H7 (cell line): Measurements from ENCODE around the gene PRR22. TPM values are rescaled to one million over a fixed set of nuclear protein-coding genes. Genes with fewer than 3 reads are reported as not detected.

Source experiments
- DNase-seq: peaks from one replicate; pipeline ENCODE4 v3.0.0; 2012
- H3K27me3 ChIP-seq: 2 replicates; pipeline ENCODE4 v1.6.0; 2011; ENCODE audit warnings: mild to moderate bottlenecking, low read length; ENCODE audit not compliant: control insufficient read depth, insufficient read depth
- H3K36me3 ChIP-seq: replicated peaks from 2 replicates; pipeline ENCODE4 v1.5.1; 2011; ENCODE audit warnings: low read length; ENCODE audit not compliant: control insufficient read depth, insufficient read depth
- H3K4me3 ChIP-seq: 2 replicates; pipeline ENCODE4 v1.5.1; 2011; ENCODE audit warnings: low read depth, mild to moderate bottlenecking, control low read depth, low read length, moderate library complexity; ENCODE audit not compliant: insufficient read depth
- total RNA-seq: library from RNA; depleted of rRNA; stranded (reverse); fragments of >200 nt; shearing (Covaris generic); gene quantifications from 2 replicates; pipeline ENCODE4 v1.2.3, GENCODE V29; 2014

The PRR22 gene
- total RNA-seq, 1 experiment from 2014 or later, result 2.2 TPM

- Histone ChIP-seq H3K27me3 (no peaks in the 10 kb centered on the region), H3K4me3 (no peak overlapping the region), H3K36me3 (no peaks in the 10 kb centered on the region)
- DNase-seq, result no peak
Measured at GRCh38 chr19:5822181-5822844, 37.8 kb upstream of the PRR22 start.

DNA sequence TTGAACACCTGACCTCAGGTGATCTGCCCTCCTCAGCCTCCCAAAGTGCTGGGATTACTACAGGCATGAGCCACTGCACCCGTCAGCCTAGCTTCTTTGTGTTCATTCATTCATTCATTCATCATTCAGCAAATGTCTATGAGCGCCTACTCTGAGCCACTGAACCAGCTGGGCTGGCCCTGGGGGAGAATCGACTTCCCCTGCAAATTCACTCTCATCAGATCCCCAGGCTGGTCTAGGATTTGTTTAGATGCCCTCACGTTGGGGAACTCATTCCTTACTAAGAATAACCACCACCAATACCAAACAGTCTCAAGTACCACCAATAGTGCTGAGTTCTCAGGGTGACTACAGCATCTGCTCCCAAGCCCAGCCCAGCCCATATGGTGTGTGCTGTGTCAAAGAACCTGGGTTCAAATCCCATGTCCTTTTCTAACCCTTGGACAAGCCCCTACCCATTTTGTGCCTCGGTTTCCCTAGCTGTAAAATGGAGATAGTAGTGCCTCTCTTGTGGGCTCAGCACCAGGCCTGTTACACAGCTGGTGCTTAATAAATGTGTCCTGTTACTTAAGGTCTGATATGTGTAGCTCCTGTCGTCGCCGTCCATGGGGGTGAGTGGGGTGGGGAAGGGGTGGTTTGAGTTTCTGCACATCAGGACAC is 37.1 kb upstream of the PRR22 start:
- no peak overlapping the region for H3K4me3 ChIP-seq
- H3K36me3 ChIP-seq, result no peaks in the 10 kb centered on the region
- no peak for DNase-seq
- H3K27me3 ChIP-seq, result no peaks in the 10 kb centered on the region

GRCh38 chr19:5820785-5821184 is 36.2 kb upstream of the PRR22 start:
- no peaks in the 10 kb centered on the region for H3K27me3 ChIP-seq

GRCh38 chr19:5818594-5818993 is 34.0 kb upstream of the PRR22 start:
- H3K36me3 ChIP-seq, result no peaks in the 10 kb centered on the region
- DNase-seq, result no peak

More at GRCh38 chr19:5820785-5821184, 36.2 kb upstream of the PRR22 start:
- no peak for DNase-seq
- H3K36me3 ChIP-seq, result no peaks in the 10 kb centered on the region
- no peak overlapping the region for H3K4me3 ChIP-seq

DNA sequence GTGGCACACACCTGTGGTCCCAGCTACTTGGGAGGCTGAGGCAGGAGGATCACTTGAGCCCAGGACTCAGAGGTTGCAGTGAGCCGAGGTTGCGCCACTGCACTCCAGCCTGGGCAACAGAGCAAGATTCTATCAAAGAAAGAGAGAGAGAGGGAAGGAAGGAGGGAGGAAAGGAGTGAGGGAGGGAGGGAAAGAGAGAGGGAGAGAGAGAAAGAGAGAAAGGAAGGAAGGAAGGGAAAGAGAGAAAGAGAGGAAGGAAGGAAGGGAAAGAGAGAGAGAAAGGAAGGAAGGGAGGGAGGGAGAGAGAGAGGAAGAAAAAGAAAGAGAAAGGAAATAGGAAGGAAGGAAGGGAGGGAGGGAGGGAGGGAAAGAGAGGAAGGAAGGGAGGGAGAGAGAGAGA is 32.7 kb upstream of the PRR22 start:
- Histone ChIP-seq H3K27me3 (no peaks in the 10 kb centered on the region), H3K36me3 (no peaks in the 10 kb centered on the region), H3K4me3 (no peak overlapping the region)
- DNase-seq, result no peak

More at GRCh38 chr19:5818594-5818993, 34.0 kb upstream of the PRR22 start:
- no peaks in the 10 kb centered on the region for H3K27me3 ChIP-seq
- H3K4me3 ChIP-seq, result no peak overlapping the region

GRCh38 chr19:5814852-5815246 is 30.3 kb upstream of the PRR22 start:
- no peak for DNase-seq
- H3K27me3 ChIP-seq, result no peaks in the 10 kb centered on the region
- H3K36me3 ChIP-seq, result no peaks in the 10 kb centered on the region
- no peak overlapping the region for H3K4me3 ChIP-seq

DNA sequence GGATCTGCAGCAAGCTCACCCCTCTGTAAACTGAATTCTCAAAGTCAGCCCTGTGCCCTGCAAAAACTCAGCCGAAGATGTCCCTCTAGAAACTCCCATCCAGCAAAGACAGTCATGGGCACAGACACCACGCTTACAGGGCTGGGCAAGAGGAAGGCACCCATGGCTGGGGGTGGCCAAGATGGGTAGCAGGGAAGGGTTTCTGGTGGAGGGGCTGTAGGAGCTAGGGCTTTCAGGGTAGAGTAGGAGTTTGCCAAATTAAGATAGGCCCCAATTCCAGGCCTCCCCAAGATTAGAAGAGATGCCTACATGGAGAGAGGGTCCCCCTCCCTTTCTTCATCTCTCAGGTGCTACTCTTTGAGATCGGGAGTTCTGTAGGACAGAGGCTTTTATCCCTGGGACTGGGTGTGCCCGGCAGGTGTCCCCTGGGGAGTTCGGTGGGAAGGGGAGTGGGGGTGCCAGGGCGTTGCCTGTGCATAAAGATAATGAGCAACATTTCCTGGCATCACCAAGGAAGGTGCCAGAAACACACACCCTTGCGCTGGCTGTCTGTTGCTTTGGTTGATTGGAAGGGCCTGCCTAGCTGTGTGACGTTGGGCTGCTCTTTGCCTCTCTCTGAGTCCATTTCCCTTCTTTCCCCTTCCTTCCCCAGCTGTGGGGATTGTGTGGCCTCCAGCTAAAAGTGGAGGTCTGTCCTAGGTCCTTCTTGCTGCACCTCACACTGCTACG is 29.7 kb upstream of the PRR22 start:
- no peak for DNase-seq

DNA sequence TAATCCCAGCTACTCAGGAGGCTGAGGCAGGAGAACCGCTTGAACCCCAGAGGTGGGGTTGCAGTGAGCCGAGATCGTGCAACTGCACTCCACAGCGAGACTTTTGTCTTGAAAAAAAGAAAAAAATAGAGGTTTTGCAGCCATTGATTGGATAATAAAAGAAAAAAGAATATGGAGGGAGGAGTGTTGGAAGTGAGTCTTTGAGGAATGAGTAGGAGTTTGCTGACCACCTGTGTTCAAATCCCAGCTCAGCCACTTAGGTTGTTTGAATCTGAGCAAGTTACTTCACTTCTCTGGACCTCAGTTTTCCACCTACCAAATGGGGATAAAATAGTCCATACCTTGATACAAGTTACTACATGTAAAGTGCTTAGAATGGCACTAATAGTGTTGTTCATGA is 26.6 kb upstream of the PRR22 start:
- H3K4me3 ChIP-seq, result no peak overlapping the region
- H3K27me3 ChIP-seq, result no peaks in the 10 kb centered on the region
- no peaks in the 10 kb centered on the region for H3K36me3 ChIP-seq
- DNase-seq, result no peak

More for the DNA sequence above, 29.7 kb upstream of the PRR22 start:
- Histone ChIP-seq H3K4me3 (no peak overlapping the region), H3K36me3 (no peaks in the 10 kb centered on the region), H3K27me3 (no peaks in the 10 kb centered on the region)

DNA sequence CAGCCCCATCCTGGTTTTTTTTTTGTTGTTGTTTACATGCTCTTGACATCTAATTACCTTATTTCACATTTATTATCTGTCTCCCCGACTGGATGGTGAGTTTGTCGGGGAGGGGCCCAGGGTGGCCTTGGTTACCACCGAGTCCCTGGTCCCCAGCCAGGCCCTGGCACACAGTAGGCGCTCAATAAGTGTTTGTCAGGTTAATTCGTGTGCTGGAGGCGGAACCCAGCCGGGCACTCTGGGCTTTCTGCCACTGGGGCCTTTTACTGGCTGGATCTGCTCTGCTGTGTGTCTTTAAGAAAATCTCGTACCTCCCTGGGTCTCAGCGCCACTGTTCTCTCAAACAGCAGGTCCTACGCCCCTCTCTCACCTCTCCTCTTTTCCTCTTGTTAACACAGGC is 24.9 kb upstream of the PRR22 start:
- Histone ChIP-seq H3K36me3 (no peaks in the 10 kb centered on the region), H3K4me3 (no peak overlapping the region), H3K27me3 (peaks cover 6% of the 10 kb centered on the region)
- DNase-seq, result no peak

DNA sequence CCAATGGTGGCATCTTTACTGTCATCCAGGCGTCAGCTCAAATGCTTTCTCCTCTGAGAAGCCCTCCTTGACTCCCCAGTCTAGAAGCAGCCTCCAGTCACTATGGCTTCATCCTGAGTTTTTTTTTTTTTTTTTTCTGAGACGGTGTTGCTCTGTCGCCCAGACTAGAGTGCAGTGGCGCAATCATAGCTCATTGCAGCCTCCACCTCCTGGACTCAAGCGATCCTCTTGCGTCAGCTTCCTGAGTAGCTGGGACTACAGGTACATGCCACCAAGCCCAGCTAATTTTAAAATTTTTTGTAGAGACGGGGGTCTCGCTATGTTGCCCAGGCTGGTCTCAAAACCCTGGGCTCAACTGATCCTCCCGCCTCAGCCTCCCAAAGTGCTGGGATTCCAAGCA is 24.5 kb upstream of the PRR22 start:
- Histone ChIP-seq H3K27me3 (peaks cover 10% of the 10 kb centered on the region), H3K36me3 (no peaks in the 10 kb centered on the region), H3K4me3 (no peak overlapping the region)
- DNase-seq, result no peak

- DNase-seq, result no peak
- Histone ChIP-seq H3K27me3 (peaks cover 14% of the 10 kb centered on the region), H3K4me3 (no peak overlapping the region), H3K36me3 (no peaks in the 10 kb centered on the region)
Measured at GRCh38 chr19:5808120-5808816, 23.7 kb upstream of the PRR22 start.

GRCh38 chr19:5806905-5807304 is 22.4 kb upstream of the PRR22 start:
- DNase-seq, result no peak
- H3K36me3 ChIP-seq, result no peaks in the 10 kb centered on the region

GRCh38 chr19:5806133-5806489 is 21.6 kb upstream of the PRR22 start:
- no peak for DNase-seq
- H3K36me3 ChIP-seq, result no peaks in the 10 kb centered on the region
- H3K27me3 ChIP-seq, result peaks cover 17% of the 10 kb centered on the region
- no peak overlapping the region for H3K4me3 ChIP-seq

More at GRCh38 chr19:5806905-5807304, 22.4 kb upstream of the PRR22 start:
- H3K4me3 ChIP-seq, result no peak overlapping the region
- H3K27me3 ChIP-seq, result peaks cover 17% of the 10 kb centered on the region

GRCh38 chr19:5805462-5806132 is 21.1 kb upstream of the PRR22 start:
- H3K27me3 ChIP-seq, result peaks cover 17% of the 10 kb centered on the region
- peak overlapping the region; percentile 50 for H3K4me3 ChIP-seq
- peak; percentile 98 for DNase-seq
- H3K36me3 ChIP-seq, result no peaks in the 10 kb centered on the region
